Stimulated activated effector memory CD8-positive, alpha-beta T cell treated with anti-CD3 and anti-CD28 coated beads, Interleukin-12 subunit alpha, Interleukin-12 subunit beta, amount 100 ng/mL, for 72 hours (primary cell): ENCODE results near the gene CAVIN2.

Experiments used
- ATAC-seq: fragments of 150-1000 bp; cut with Tn5 transposase; 2 replicates; pipeline ENCODE4 v1.10.0; 2021
- DNase-seq, 2 donors: peaks; one replicate each; pipeline ENCODE4 v3.0.0; 2021 to 2022; ENCODE audit warnings: low spot score in 2 of 2
- H3K27ac Mint-ChIP-seq: one replicate; pipeline ENCODE4 v1.8.0; 2022; ENCODE audit warnings: mild to moderate bottlenecking, mixed read lengths
- H3K36me3 Mint-ChIP-seq: one replicate; pipeline ENCODE4 v1.8.0; 2022; ENCODE audit warnings: mild to moderate bottlenecking, mixed read lengths
- H3K4me1 Mint-ChIP-seq: one replicate; pipeline ENCODE4 v1.8.0; 2022; ENCODE audit warnings: mixed read lengths
- H3K4me3 Mint-ChIP-seq: one replicate; pipeline ENCODE4 v1.8.0; 2022; ENCODE audit warnings: mild to moderate bottlenecking, mixed read lengths
- H3K9me3 Mint-ChIP-seq: one replicate; pipeline ENCODE4 v1.8.0; 2022; ENCODE audit warnings: mixed read lengths

Gene CAVIN2, protein sequence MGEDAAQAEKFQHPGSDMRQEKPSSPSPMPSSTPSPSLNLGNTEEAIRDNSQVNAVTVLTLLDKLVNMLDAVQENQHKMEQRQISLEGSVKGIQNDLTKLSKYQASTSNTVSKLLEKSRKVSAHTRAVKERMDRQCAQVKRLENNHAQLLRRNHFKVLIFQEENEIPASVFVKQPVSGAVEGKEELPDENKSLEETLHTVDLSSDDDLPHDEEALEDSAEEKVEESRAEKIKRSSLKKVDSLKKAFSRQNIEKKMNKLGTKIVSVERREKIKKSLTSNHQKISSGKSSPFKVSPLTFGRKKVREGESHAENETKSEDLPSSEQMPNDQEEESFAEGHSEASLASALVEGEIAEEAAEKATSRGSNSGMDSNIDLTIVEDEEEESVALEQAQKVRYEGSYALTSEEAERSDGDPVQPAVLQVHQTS

DNA sequence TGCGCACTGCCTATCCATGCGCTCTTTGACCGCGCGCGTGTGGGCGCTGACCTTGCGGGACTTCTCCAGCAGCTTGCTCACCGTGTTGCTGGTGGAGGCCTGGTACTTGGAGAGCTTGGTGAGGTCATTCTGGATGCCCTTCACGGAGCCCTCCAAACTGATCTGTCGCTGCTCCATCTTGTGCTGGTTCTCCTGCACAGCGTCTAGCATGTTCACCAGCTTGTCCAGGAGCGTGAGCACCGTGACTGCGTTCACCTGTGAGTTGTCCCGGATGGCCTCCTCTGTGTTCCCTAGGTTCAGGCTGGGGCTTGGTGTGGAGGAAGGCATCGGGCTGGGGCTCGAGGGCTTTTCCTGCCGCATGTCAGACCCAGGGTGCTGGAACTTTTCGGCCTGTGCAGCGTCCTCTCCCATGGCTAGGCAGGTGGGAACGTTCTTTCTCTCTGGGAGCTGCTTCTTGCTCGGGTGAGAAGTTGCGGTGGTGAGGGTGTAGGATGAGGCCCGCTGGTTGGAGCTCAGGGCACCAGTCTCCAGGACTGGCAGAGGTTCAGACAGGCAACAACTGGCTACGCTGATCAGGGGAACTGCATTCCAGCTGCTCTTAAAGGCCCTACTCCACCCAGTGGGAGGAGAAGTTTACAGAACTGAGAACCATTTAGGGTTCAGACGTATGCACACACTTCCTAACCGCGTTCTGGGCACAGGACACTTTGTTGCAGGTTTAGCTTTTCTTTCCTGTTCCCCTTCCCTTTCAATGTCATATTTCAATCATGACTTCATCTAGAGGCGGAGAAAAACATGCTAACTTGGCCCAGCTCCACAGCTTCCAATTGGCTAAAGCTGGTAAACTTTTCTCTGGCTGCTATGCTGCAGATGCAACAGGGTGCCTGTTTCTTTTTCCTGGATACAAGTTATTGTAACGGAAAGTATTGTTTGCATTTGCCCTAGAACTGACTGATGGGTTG, at the start of gene CAVIN2:
CAVIN2 (minus strand) TSS at position 574 of the 962 bp plus-strand sequence; CDS start at position 411, 163 bp downstream.
- no peaks in the 10 kb centered on the region for H3K36me3 Mint-ChIP-seq
- DNase-seq (no peak), ATAC-seq (peak; percentile 47)
- no peak within 1 kb of the TSS for H3K27ac Mint-ChIP-seq
- no peaks in the 10 kb centered on the region for H3K4me1 Mint-ChIP-seq
- H3K9me3 Mint-ChIP-seq, result no peaks in the 10 kb centered on the region
- H3K4me3 Mint-ChIP-seq, result no peak within 1 kb of the TSS

- Mint-ChIP-seq H3K4me1 (no peaks in the 10 kb centered on the region), H3K36me3 (no peaks in the 10 kb centered on the region), H3K9me3 (no peaks in the 10 kb centered on the region), H3K27ac (no peak overlapping the region), H3K4me3 (no peak overlapping the region)
- ATAC-seq (peak; percentile 31), DNase-seq (no peak)
These were observed 48.9 kb upstream of the CAVIN2 start for GRCh38 chr2:191895743-191896142.

GRCh38 chr2:191895195-191895594, 48.3 kb upstream of the CAVIN2 start:
- Mint-ChIP-seq H3K27ac (no peak overlapping the region), H3K36me3 (no peaks in the 10 kb centered on the region), H3K4me1 (no peaks in the 10 kb centered on the region), H3K9me3 (no peaks in the 10 kb centered on the region), H3K4me3 (no peak overlapping the region)
- peak; percentile 13 for ATAC-seq
- DNase-seq, result no peak

GRCh38 chr2:191894681-191895147, 47.8 kb upstream of the CAVIN2 start:
- ATAC-seq (peak; percentile 21), DNase-seq (no peak)
- H3K36me3 Mint-ChIP-seq, result no peaks in the 10 kb centered on the region
- no peaks in the 10 kb centered on the region for H3K4me1 Mint-ChIP-seq
- no peak overlapping the region for H3K27ac Mint-ChIP-seq
- no peak overlapping the region for H3K4me3 Mint-ChIP-seq
- H3K9me3 Mint-ChIP-seq, result no peaks in the 10 kb centered on the region

DNA sequence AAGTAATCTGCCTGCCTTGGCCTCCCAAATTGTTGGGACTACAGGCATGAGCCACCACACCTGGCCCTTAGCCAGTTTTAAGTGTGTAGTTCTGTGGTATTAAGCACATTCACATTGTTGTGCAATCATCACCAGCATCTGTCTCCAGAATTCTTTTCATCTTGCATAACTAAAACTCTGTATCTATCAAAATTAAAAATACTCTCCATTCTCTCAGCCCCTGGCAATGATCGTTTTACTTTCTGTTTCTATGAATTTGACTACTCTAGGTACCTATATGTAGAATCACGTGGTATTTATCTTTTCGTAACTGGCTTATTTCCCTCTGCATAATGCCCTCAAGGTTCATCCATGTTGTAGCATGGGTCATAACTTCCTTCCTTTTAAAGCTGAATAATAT, 45.5 kb upstream of the CAVIN2 start:
- ATAC-seq (no peak), DNase-seq (no peak)
- H3K27ac Mint-ChIP-seq, result no peak overlapping the region
- no peaks in the 10 kb centered on the region for H3K36me3 Mint-ChIP-seq
- no peaks in the 10 kb centered on the region for H3K4me1 Mint-ChIP-seq
- H3K9me3 Mint-ChIP-seq, result no peaks in the 10 kb centered on the region
- H3K4me3 Mint-ChIP-seq, result no peak overlapping the region

- no peaks in the 10 kb centered on the region for H3K36me3 Mint-ChIP-seq
- H3K27ac Mint-ChIP-seq, result no peak overlapping the region
- ATAC-seq (no peak), DNase-seq (no peak)
- no peaks in the 10 kb centered on the region for H3K4me1 Mint-ChIP-seq
- H3K4me3 Mint-ChIP-seq, result no peak overlapping the region
- no peaks in the 10 kb centered on the region for H3K9me3 Mint-ChIP-seq
These were observed 44.8 kb upstream of the CAVIN2 start for GRCh38 chr2:191891656-191892055.

- Mint-ChIP-seq H3K9me3 (no peaks in the 10 kb centered on the region), H3K36me3 (no peaks in the 10 kb centered on the region), H3K4me1 (no peaks in the 10 kb centered on the region), H3K27ac (no peak overlapping the region), H3K4me3 (no peak overlapping the region)
- ATAC-seq, result no peak
- DNase-seq, result no peak
These were observed 43.0 kb upstream of the CAVIN2 start for GRCh38 chr2:191889931-191890330.

DNA sequence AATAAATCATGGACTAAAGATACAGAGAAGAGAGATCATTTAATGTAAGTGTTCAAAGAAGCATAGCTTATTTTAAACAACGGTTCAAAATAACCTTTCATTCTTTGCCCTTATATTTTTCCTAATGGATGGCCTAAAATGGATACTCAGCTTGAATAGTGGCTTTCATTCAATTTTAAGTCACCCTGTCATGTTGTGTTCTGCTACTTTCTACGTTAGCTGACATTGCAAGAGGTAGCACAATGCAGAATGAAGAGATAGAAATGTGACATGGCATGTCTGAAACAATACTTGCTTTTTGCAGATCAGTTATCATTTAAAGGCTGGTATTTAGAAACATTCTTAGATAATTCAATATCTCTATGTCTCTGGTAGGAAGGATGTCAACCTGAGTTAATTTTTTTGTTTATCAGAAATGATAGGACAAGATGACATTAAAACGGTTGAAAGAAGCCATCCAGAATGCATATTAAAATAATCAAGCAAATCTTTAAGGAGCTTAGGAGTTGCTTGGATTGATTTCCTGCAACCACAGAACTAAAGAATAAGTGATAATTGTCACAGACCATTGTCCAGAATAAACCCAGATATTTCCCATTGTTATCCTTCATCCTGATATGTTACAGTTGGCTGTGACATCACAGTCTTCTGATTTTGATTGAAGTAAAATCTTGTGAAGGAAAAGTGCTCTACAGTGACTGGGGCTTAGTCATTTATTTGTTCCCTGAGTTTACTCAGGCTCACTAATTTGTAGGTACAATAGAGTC, 41.7 kb upstream of the CAVIN2 start:
- ATAC-seq (no peak), DNase-seq (no peak)
- H3K9me3 Mint-ChIP-seq, result no peaks in the 10 kb centered on the region
- no peak overlapping the region for H3K4me3 Mint-ChIP-seq
- H3K36me3 Mint-ChIP-seq, result no peaks in the 10 kb centered on the region
- H3K4me1 Mint-ChIP-seq, result no peaks in the 10 kb centered on the region
- H3K27ac Mint-ChIP-seq, result no peak overlapping the region

- Mint-ChIP-seq H3K4me3 (no peak overlapping the region), H3K9me3 (no peaks in the 10 kb centered on the region), H3K27ac (no peak overlapping the region), H3K36me3 (no peaks in the 10 kb centered on the region), H3K4me1 (no peaks in the 10 kb centered on the region)
- ATAC-seq (no peak), DNase-seq (no peak)
These were observed 38.8 kb upstream of the CAVIN2 start for GRCh38 chr2:191885650-191886049.

- Mint-ChIP-seq H3K27ac (no peak overlapping the region), H3K36me3 (no peaks in the 10 kb centered on the region), H3K9me3 (no peaks in the 10 kb centered on the region), H3K4me3 (no peak overlapping the region), H3K4me1 (no peaks in the 10 kb centered on the region)
- DNase-seq, result no peak
- no peak for ATAC-seq
These were observed 38.2 kb upstream of the CAVIN2 start for GRCh38 chr2:191885098-191885497.

- Mint-ChIP-seq H3K9me3 (no peaks in the 10 kb centered on the region), H3K27ac (no peak overlapping the region), H3K4me1 (no peaks in the 10 kb centered on the region), H3K4me3 (no peak overlapping the region), H3K36me3 (no peaks in the 10 kb centered on the region)
- ATAC-seq (peak; percentile 16), DNase-seq (no peak)
These were observed 35.3 kb upstream of the CAVIN2 start for GRCh38 chr2:191881982-191882816.

DNA sequence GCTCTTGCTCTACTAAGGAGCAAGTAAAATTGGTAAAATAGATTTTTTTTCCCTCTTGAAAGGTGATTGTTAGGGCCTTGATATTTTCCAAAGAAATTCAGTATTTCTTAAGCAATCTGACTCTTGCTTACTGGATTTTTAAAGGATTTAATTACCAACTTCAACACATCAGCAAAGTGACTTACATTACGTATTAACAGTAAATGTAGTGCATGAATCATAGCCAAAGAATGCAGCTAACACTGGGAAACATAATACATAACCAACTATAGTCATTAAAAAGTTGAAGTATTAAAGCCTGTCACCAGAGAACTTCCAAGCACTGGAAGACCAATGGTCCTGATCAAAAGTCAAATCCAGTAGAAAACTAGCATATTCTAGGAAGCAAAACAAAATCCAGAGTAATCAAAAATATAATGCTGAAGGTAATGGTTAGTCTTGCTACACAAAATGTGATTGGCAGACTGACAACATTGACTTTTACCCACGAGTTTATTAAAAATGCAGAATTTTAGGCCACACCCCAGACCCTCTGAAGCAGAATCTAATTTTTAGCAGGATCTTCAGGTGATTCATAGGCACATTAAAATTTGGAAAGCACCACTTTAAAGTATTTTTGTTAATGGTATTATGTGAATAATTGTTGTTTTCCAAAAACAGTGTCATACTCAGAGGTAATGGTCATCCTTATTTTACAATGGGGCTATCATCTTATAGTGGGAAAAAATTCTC, 31.8 kb upstream of the CAVIN2 start:
- DNase-seq, result no peak
- H3K9me3 Mint-ChIP-seq, result no peaks in the 10 kb centered on the region
- no peaks in the 10 kb centered on the region for H3K36me3 Mint-ChIP-seq
- H3K4me3 Mint-ChIP-seq, result no peak overlapping the region
- no peak overlapping the region for H3K27ac Mint-ChIP-seq
- ATAC-seq, result no peak
- H3K4me1 Mint-ChIP-seq, result no peaks in the 10 kb centered on the region

- DNase-seq (no peak), ATAC-seq (no peak)
- Mint-ChIP-seq H3K4me1 (no peaks in the 10 kb centered on the region), H3K9me3 (no peaks in the 10 kb centered on the region), H3K27ac (no peak overlapping the region), H3K4me3 (no peak overlapping the region), H3K36me3 (no peaks in the 10 kb centered on the region)
These were observed 31.0 kb upstream of the CAVIN2 start for GRCh38 chr2:191877875-191878274.

DNA sequence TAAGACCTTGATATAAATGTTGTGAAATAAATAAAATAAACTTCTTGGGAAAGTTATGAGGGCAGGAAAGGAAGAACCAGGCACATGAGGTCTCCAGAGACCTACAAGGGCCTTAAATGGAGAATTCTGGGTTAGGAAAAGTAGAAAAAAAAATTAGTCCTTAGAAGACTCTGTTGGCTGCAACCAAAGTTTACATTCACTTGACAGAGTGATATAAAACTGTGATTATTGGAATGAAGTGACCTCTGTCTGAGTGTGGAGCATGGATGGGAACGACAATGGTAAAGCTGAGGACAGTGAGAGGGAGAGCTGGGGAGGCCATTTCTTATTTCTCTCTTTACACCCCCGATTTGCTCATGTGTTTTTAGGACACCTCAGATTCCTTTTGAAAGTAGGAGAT, 29.0 kb upstream of the CAVIN2 start:
- Mint-ChIP-seq H3K27ac (no peak overlapping the region), H3K9me3 (no peaks in the 10 kb centered on the region), H3K4me3 (no peak overlapping the region), H3K36me3 (no peaks in the 10 kb centered on the region), H3K4me1 (no peaks in the 10 kb centered on the region)
- ATAC-seq (no peak), DNase-seq (no peak)
